ENCODE measurements around the gene ATP6V1G1.

Gene ATP6V1G1

GRCh38 chr9:114633438-114634089 is 46.0 kb downstream of the ATP6V1G1 start:
- no peaks in the 10 kb centered on the region for H3K9me3 ChIP-seq (ENCODE audit: severe bottlenecking)
- H3K27ac ChIP-seq (ENCODE audit: poor library complexity, severe bottlenecking): no peak overlapping the region
- no peak for ATAC-seq (ENCODE audit: low read depth)
- no peak for DNase-seq (ENCODE audit: low spot score)
- H3K27me3 ChIP-seq (ENCODE audit: insufficient read depth, poor library complexity, severe bottlenecking): no peaks in the 10 kb centered on the region
- H3K4me3 ChIP-seq (ENCODE audit: severe bottlenecking): no peak overlapping the region
- no peak for TF ChIP-seq CTCF (IDR thresholded peaks at IDR 0.05; ENCODE audit: poor library complexity, severe bottlenecking)
- H3K4me1 ChIP-seq (ENCODE audit: insufficient read depth, poor library complexity, severe bottlenecking): no peaks in the 10 kb centered on the region
- H3K36me3 ChIP-seq (ENCODE audit: low read depth): peaks cover 19% of the 10 kb centered on the region; the same call in 1 of the 2 replicates

GRCh38 chr9:114634387-114634786 is 46.8 kb downstream of the ATP6V1G1 start:
- no peaks in the 10 kb centered on the region for H3K9me3 ChIP-seq (ENCODE audit: severe bottlenecking)
- H3K4me3 ChIP-seq (ENCODE audit: severe bottlenecking): no peak overlapping the region
- no peak for ATAC-seq (ENCODE audit: low read depth)
- H3K27ac ChIP-seq (ENCODE audit: poor library complexity, severe bottlenecking): no peak overlapping the region
- no peak for DNase-seq (ENCODE audit: low spot score)
- TF ChIP-seq CTCF (IDR thresholded peaks at IDR 0.05; ENCODE audit: poor library complexity, severe bottlenecking): no peak
- no peaks in the 10 kb centered on the region for H3K4me1 ChIP-seq (ENCODE audit: insufficient read depth, poor library complexity, severe bottlenecking)
- H3K36me3 ChIP-seq (ENCODE audit: low read depth): peaks cover 11% of the 10 kb centered on the region; the same call in 1 of the 2 replicates
- H3K27me3 ChIP-seq (ENCODE audit: insufficient read depth, poor library complexity, severe bottlenecking): no peaks in the 10 kb centered on the region

GRCh38 chr9:114638404-114638803 is 50.8 kb downstream of the ATP6V1G1 start:
- H3K9me3 ChIP-seq (ENCODE audit: severe bottlenecking): no peaks in the 10 kb centered on the region
- no peak overlapping the region for H3K4me3 ChIP-seq (ENCODE audit: severe bottlenecking)
- H3K36me3 ChIP-seq (ENCODE audit: low read depth): peaks cover 10% of the 10 kb centered on the region
- ATAC-seq (ENCODE audit: low read depth): no peak
- no peak for DNase-seq (ENCODE audit: low spot score)
- no peaks in the 10 kb centered on the region for H3K4me1 ChIP-seq (ENCODE audit: insufficient read depth, poor library complexity, severe bottlenecking)
- H3K27me3 ChIP-seq (ENCODE audit: insufficient read depth, poor library complexity, severe bottlenecking): no peaks in the 10 kb centered on the region
- H3K27ac ChIP-seq (ENCODE audit: poor library complexity, severe bottlenecking): no peak overlapping the region
- no peak for TF ChIP-seq CTCF (IDR thresholded peaks at IDR 0.05; ENCODE audit: poor library complexity, severe bottlenecking)

GRCh38 chr9:114641967-114642366 is 54.4 kb downstream of the ATP6V1G1 start:
- Histone ChIP-seq H3K4me3 (ENCODE audit: severe bottlenecking) (no peak overlapping the region), H3K9me3 (ENCODE audit: severe bottlenecking) (no peaks in the 10 kb centered on the region), H3K27ac (ENCODE audit: poor library complexity, severe bottlenecking) (no peak overlapping the region), H3K36me3 (ENCODE audit: low read depth) (peaks cover 19% of the 10 kb centered on the region), H3K4me1 (ENCODE audit: insufficient read depth, poor library complexity, severe bottlenecking) (no peaks in the 10 kb centered on the region), H3K27me3 (ENCODE audit: insufficient read depth, poor library complexity, severe bottlenecking) (no peaks in the 10 kb centered on the region)
- ATAC-seq (ENCODE audit: low read depth) (no peak), DNase-seq (ENCODE audit: low spot score) (no peak)
- TF ChIP-seq CTCF (IDR thresholded peaks at IDR 0.05; ENCODE audit: poor library complexity, severe bottlenecking): no peak

GRCh38 chr9:114643001-114643400 is 55.4 kb downstream of the ATP6V1G1 start:
- H3K4me3 ChIP-seq (ENCODE audit: severe bottlenecking): no peak overlapping the region
- H3K36me3 ChIP-seq (ENCODE audit: low read depth): peaks cover 19% of the 10 kb centered on the region
- H3K9me3 ChIP-seq (ENCODE audit: severe bottlenecking): no peaks in the 10 kb centered on the region
- DNase-seq (ENCODE audit: low spot score) (no peak), ATAC-seq (ENCODE audit: low read depth) (no peak)
- no peak overlapping the region for H3K27ac ChIP-seq (ENCODE audit: poor library complexity, severe bottlenecking)
- H3K27me3 ChIP-seq (ENCODE audit: insufficient read depth, poor library complexity, severe bottlenecking): no peaks in the 10 kb centered on the region
- no peaks in the 10 kb centered on the region for H3K4me1 ChIP-seq (ENCODE audit: insufficient read depth, poor library complexity, severe bottlenecking)
- TF ChIP-seq CTCF (IDR thresholded peaks at IDR 0.05; ENCODE audit: poor library complexity, severe bottlenecking): no peak

All from RWPE2 (cell line).